Smooth muscle cell (in vitro differentiated cells): Measurements from ENCODE around the gene LDB2. TPM values are rescaled to one million over a fixed set of nuclear protein-coding genes. Genes with fewer than 3 reads are reported as not detected.

Experiments
- DNase-seq: peaks from one replicate; lab custom pipeline; 2025; ENCODE audit not compliant: unreplicated experiment; lab: John Stamatoyannopoulos, UW
- H2AFZ ChIP-seq: fragments of 200-600 bp; sonication (generic); 2 replicates; pipeline ENCODE4 v1.6.0; 2016; ENCODE audit warnings: antibody characterized with exemption, low read depth, mild to moderate bottlenecking
- H3F3A ChIP-seq: fragments of 200-600 bp; sonication (generic); 2 replicates; pipeline ENCODE4 v1.6.0; 2017; ENCODE audit warnings: antibody characterized with exemption, low read depth
- H3K27ac ChIP-seq: fragments of 200-600 bp; sonication (generic); 2 replicates; pipeline ENCODE4 v1.5.1; 2016; ENCODE audit warnings: low read depth, mild to moderate bottlenecking
- H3K27me3 ChIP-seq: fragments of 200-600 bp; sonication (generic); 2 replicates; pipeline ENCODE4 v1.6.1; 2016; ENCODE audit warnings: low read depth, mild to moderate bottlenecking
- H3K36me3 ChIP-seq: fragments of 200-600 bp; sonication (generic); 2 replicates; pipeline ENCODE4 v1.5.1; 2016; ENCODE audit warnings: low read depth
- H3K4me1 ChIP-seq: fragments of 200-600 bp; sonication (generic); 2 replicates; pipeline ENCODE4 v1.5.1; 2016; ENCODE audit warnings: low read depth
- H3K4me2 ChIP-seq: fragments of 200-600 bp; sonication (generic); 2 replicates; pipeline ENCODE4 v1.6.0; 2016; ENCODE audit warnings: mild to moderate bottlenecking
- H3K4me3 ChIP-seq: fragments of 200-600 bp; sonication (generic); 2 replicates; pipeline ENCODE4 v1.5.1; 2016; ENCODE audit warnings: mild to moderate bottlenecking
- H3K79me2 ChIP-seq: fragments of 200-600 bp; sonication (generic); 2 replicates; pipeline ENCODE4 v1.6.0; 2016; ENCODE audit warnings: low read depth, mild to moderate bottlenecking
- H3K9ac ChIP-seq: fragments of 200-600 bp; sonication (generic); 2 replicates; pipeline ENCODE4 v1.6.0; 2016; ENCODE audit warnings: low read depth
- H3K9me3 ChIP-seq: fragments of 200-600 bp; sonication (generic); replicated peaks from 2 replicates; pipeline ENCODE4 v1.5.1; 2016; ENCODE audit warnings: low read depth
- H4K20me1 ChIP-seq: fragments of 200-600 bp; sonication (generic); 2 replicates; pipeline ENCODE4 v1.6.0; 2016; ENCODE audit warnings: low read depth
- CTCF ChIP-seq: fragments of 200-600 bp; sonication (generic); IDR thresholded peaks from 2 replicates; pipeline ENCODE4 v1.5.1; 2017; ENCODE audit warnings: borderline replicate concordance, mild to moderate bottlenecking, antibody characterized with exemption; ENCODE audit not compliant: insufficient read depth, poor library complexity, severe bottlenecking
- WGBS: methylation state at CpG from one replicate; pipeline ENCODE4 v1.1.7; 2016; ENCODE audit warnings: low lambda C conversion rate; 5-methylcytosine and 5-hydroxymethylcytosine counted together
- polyA plus RNA-seq: library from polyadenylated mRNA; unstranded; fragments of >200 nt; fragmentation: Nextera tagmentation; extraction: Ambion mirVana; gene quantifications from 2 replicates; pipeline ENCODE4 v1.2.1, GENCODE V29; 2016
- total RNA-seq: library from RNA; depleted of rRNA; stranded (reverse); fragments of >200 nt; gene quantifications from 2 replicates; pipeline ENCODE4 v1.2.3, GENCODE V29; 2014

The LDB2 gene
- total and polyA plus RNA-seq, 2 experiments from 2014 or later, result 30.6 to 61.5 TPM

- H3K4me1 ChIP-seq, result no peaks in the 10 kb centered on the region
- H3K9ac ChIP-seq, result no peak overlapping the region
- no peaks in the 10 kb centered on the region for H3K27me3 ChIP-seq
- H2AFZ ChIP-seq, result no peak overlapping the region
- no peak overlapping the region for H3K27ac ChIP-seq
- WGBS, result 84% methylated on average over 4 of the region's 4 CpGs
- H3F3A ChIP-seq, result no peaks in the 10 kb centered on the region
- no peak for TF ChIP-seq CTCF
- H3K4me3 ChIP-seq, result no peak overlapping the region
- no peaks in the 10 kb centered on the region for H3K79me2 ChIP-seq
- H3K4me2 ChIP-seq, result no peak overlapping the region
- no peaks in the 10 kb centered on the region for H4K20me1 ChIP-seq
- H3K9me3 ChIP-seq, result no peaks in the 10 kb centered on the region
- DNase-seq, result no peak
- H3K36me3 ChIP-seq, result no peaks in the 10 kb centered on the region
These were observed 405.6 kb downstream of the LDB2 start for GRCh38 chr4:16492872-16493271.

DNA sequence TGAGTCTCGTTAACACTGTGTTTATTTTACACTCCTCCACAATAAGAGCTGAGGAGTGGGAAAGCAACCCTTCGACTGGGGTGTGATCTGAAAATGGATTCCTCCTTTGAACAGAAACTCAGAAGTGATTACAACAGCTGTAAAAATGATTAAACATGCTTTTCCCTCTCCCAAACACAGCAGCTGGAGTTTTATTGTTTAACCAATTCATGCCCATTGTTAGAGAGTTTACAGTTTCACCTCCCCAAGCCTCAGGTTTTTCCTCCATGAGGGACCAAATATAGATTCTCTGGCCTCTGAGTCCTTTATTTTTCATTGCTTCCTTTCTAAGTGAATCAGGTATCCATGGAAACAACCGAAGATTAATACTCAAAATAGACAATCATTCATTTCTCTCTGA, 409.2 kb downstream of the LDB2 start:
- Histone ChIP-seq H3K4me3 (no peak overlapping the region), H3K9me3 (no peaks in the 10 kb centered on the region), H3K4me2 (no peak overlapping the region), H3K9ac (no peak overlapping the region), H3K27ac (no peak overlapping the region), H4K20me1 (no peaks in the 10 kb centered on the region), H2AFZ (no peak overlapping the region), H3K4me1 (no peaks in the 10 kb centered on the region), H3K27me3 (no peaks in the 10 kb centered on the region), H3K36me3 (no peaks in the 10 kb centered on the region), H3F3A (no peaks in the 10 kb centered on the region), H3K79me2 (no peaks in the 10 kb centered on the region)
- 48% methylated on average over 3 of the region's 3 CpGs for WGBS
- no peak for DNase-seq
- TF ChIP-seq CTCF, result no peak

DNA sequence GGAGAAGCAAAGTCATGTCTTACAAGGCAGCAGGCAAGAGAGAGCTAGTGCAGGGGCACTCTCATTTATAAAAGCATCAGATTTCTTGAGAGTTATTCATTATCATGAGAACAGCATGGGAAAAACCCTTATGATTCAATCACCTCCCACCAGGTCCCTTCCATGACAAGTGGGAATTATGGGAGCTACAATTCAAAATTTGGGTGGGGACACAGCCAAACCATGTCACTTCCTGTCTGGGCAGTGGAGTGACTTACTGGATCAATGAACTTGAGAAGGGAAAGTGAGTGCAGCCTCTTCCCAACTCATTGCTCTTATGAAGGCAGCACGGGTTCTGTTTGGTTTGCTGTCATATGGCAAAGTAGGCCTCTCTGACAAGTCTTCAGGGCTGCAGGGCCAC, 410.4 kb downstream of the LDB2 start:
- H3F3A ChIP-seq, result no peaks in the 10 kb centered on the region
- H3K4me2 ChIP-seq, result no peak overlapping the region

More for the DNA sequence above, 410.4 kb downstream of the LDB2 start:
- H3K79me2 ChIP-seq, result no peaks in the 10 kb centered on the region
- no peaks in the 10 kb centered on the region for H3K27me3 ChIP-seq
- H2AFZ ChIP-seq, result no peak overlapping the region
- no peaks in the 10 kb centered on the region for H3K36me3 ChIP-seq
- WGBS, result 96% methylated on average over 1 of the region's 1 CpG
- DNase-seq, result no peak
- H3K27ac ChIP-seq, result no peak overlapping the region
- no peak overlapping the region for H3K9ac ChIP-seq
- H3K9me3 ChIP-seq, result no peaks in the 10 kb centered on the region
- no peaks in the 10 kb centered on the region for H4K20me1 ChIP-seq
- H3K4me3 ChIP-seq, result no peak overlapping the region
- no peak for TF ChIP-seq CTCF
- no peaks in the 10 kb centered on the region for H3K4me1 ChIP-seq
